Limb (tissue), 2 donors: ENCODE measurements around the gene SPACA5.
A peak's percentile ranks its signal among the peaks of the same experiment; 100 is the strongest.
"Not testable (repeated sequence)": the region's sequence is repeated elsewhere in the genome, so short reads cannot be mapped to it uniquely, and the experiment has no call there.

Source experiments
- DNase-seq, 2 donors: peaks; one replicate each; pipeline ENCODE4 v3.0.0-alpha.2; 2016; ENCODE audit errors: extremely low spot score in 2 of 2

Gene SPACA5

GRCh38 chrX:48021026-48021900, 14.5 kb downstream of the SPACA5 start:
- DNase-seq: peak; percentile 68 to 89

DNA sequence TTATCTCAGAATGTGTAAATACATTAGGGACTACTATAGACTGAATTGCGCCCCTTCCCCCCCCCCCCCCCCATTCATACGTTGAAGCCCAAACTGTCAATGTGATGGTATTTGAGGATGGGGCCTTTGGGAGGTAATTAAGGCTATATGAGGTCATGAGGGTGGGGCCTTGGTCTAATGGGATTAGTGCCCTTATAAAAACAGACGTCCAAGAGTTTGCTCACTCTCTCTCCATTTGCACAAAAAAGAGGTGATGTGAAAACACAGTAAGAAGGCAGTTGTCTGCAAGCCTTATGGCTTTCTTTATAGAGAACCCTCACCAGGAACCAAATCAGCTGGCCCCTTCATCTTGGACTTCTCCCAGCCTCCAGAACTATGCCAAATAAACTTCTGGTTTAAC, 15.3 kb downstream of the SPACA5 start:
- no peak for DNase-seq

GRCh38 chrX:48022738-48023137, 15.9 kb downstream of the SPACA5 start:
- no peak for DNase-seq

- DNase-seq: peak; percentile 38 to 51
These were observed 18.8 kb downstream of the SPACA5 start for GRCh38 chrX:48025561-48025960.

DNA sequence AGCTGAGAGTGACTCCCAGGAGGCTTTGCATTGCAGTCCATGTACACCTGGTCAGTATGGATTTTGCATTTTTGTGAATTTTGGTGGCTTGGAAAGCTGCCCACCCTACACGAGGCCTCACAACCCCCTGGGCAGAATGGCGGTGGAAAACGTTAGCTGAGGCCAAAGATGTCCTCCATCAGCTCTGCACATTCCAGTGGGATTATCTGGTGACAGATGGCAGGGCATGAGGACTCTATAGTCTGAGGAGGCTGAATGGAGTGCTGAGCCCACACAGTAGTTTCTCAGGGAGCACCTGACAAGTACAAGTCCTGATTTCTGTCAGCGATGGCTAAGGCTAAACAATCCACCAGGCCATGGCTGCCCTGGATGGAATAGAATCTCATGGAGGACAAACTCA, 20.8 kb downstream of the SPACA5 start:
- not testable (repeated sequence) for DNase-seq

GRCh38 chrX:48028091-48028490, 21.3 kb downstream of the SPACA5 start:
- DNase-seq: no peak

DNA sequence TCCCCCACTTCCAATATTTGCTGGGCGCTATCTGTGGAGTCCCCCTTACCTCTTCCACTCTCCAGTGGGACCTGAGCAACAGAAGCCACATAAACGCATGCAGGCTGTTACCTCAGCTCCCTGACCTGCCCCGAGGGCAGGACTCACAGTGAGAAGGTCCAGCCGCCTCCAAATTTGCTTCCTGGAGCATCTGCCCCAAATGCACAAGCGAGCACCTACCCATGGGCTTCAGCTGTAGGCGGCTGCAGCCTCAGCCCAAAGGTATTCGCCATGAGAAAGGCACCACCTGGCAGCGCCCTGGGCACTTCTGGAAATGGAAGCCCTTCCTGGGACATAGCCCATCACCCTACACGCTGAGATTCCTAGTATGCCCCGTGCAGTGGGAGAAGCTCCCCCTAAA, 23.4 kb downstream of the SPACA5 start:
- no peak for DNase-seq

DNA sequence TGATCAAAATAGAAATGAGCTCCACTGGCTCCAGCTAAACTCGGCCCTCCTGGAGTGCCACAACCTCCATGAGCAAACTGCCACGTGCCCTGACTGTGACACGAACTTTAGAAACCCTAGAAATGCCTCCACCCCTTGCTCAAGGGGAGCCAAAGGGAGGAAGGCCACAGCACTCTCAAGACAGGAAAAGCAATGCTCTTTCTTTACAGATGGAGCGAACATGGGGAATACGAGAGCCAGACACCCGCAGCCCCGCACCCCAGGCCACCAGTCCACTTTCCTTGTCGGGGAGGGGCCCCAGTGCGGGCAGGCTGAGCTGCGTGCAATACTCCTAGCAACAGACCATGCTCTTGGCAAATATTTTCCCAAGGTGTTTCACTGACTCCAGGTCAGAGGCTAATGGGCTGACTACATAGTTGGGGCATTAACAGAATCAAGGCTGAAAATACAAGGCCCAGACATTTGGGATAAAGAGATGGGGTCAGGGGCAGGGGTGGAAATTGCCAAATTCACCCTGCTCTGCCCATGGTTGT, 23.9 kb downstream of the SPACA5 start:
- DNase-seq: not testable (repeated sequence)

- no peak for DNase-seq
These were observed 29.1 kb downstream of the SPACA5 start for GRCh38 chrX:48035891-48036290.

GRCh38 chrX:48043056-48043455, 36.3 kb downstream of the SPACA5 start:
- no peak for DNase-seq

- no peak for DNase-seq
These were observed 38.9 kb downstream of the SPACA5 start for GRCh38 chrX:48045410-48046311.

- DNase-seq: no peak
These were observed 40.1 kb downstream of the SPACA5 start for GRCh38 chrX:48046846-48047245.

GRCh38 chrX:48058621-48059295, 52.0 kb downstream of the SPACA5 start:
- no peak for DNase-seq

- no peak for DNase-seq
These were observed 52.5 kb downstream of the SPACA5 start for GRCh38 chrX:48059296-48059639.
